GM19372 (cell line): ENCODE measurements around the gene C19orf44.
"Not testable (repeated sequence)": the region's sequence is repeated elsewhere in the genome, so short reads cannot be mapped to it uniquely, and the experiment has no call there.

Source experiments
- ATAC-seq: cut with Tn5 transposase; IDR thresholded peaks from one replicate; pipeline ENCODE4 v1.9.1; 2021; ENCODE audit warnings: mild to moderate bottlenecking, low read depth, moderate library complexity; ENCODE audit not compliant: unreplicated experiment

C19orf44 gene

GRCh38 chr19:16466802-16467427, 29.3 kb upstream of the C19orf44 start:
- not testable (repeated sequence) for ATAC-seq

- no peak for ATAC-seq
These were observed 28.6 kb upstream of the C19orf44 start for GRCh38 chr19:16467581-16467980.

- no peak for ATAC-seq
These were observed 25.7 kb upstream of the C19orf44 start for GRCh38 chr19:16470541-16470910.

GRCh38 chr19:16470911-16471811, 25.0 kb upstream of the C19orf44 start:
- peak; percentile 11 for ATAC-seq

GRCh38 chr19:16472559-16472899, 23.7 kb upstream of the C19orf44 start:
- not testable (repeated sequence) for ATAC-seq

GRCh38 chr19:16472992-16473391, 23.2 kb upstream of the C19orf44 start:
- ATAC-seq: no peak

GRCh38 chr19:16473875-16474392, 22.3 kb upstream of the C19orf44 start:
- no peak for ATAC-seq

GRCh38 chr19:16476401-16476800, 19.8 kb upstream of the C19orf44 start:
- ATAC-seq: no peak

GRCh38 chr19:16477311-16477710, 18.9 kb upstream of the C19orf44 start:
- no peak for ATAC-seq

- ATAC-seq: no peak
These were observed 13.4 kb upstream of the C19orf44 start for GRCh38 chr19:16482745-16483144.

- ATAC-seq: not testable (repeated sequence)
These were observed 9.7 kb upstream of the C19orf44 start for GRCh38 chr19:16486476-16486875.

GRCh38 chr19:16496613-16496983, 404 bp downstream of the C19orf44 start:
- ATAC-seq: no peak

GRCh38 chr19:16497042-16497441, 848 bp downstream of the C19orf44 start:
- no peak for ATAC-seq

- ATAC-seq: no peak
These were observed 1.6 kb downstream of the C19orf44 start for GRCh38 chr19:16497837-16498236.

GRCh38 chr19:16504271-16504670, 8.1 kb downstream of the C19orf44 start:
- no peak for ATAC-seq

- not testable (repeated sequence) for ATAC-seq
These were observed 10.0 kb downstream of the C19orf44 start for GRCh38 chr19:16506161-16506560.

GRCh38 chr19:16506961-16507360, 10.8 kb downstream of the C19orf44 start:
- no peak for ATAC-seq

GRCh38 chr19:16508546-16508945, 12.4 kb downstream of the C19orf44 start:
- ATAC-seq: no peak

GRCh38 chr19:16509141-16510061, 13.2 kb downstream of the C19orf44 start:
- no peak for ATAC-seq

GRCh38 chr19:16512611-16513010, 16.4 kb downstream of the C19orf44 start:
- ATAC-seq: not testable (repeated sequence)
